GM19043 (cell line): Measurements from ENCODE around the gene COPE.
"Not testable (repeated sequence)": the region's sequence is repeated elsewhere in the genome, so short reads cannot be mapped to it uniquely, and the experiment has no call there.

Experiments used
- ATAC-seq: cut with Tn5 transposase; IDR thresholded peaks from one replicate; pipeline ENCODE4 v1.9.1; 2021; ENCODE audit warnings: low read depth; ENCODE audit not compliant: unreplicated experiment

COPE gene

DNA sequence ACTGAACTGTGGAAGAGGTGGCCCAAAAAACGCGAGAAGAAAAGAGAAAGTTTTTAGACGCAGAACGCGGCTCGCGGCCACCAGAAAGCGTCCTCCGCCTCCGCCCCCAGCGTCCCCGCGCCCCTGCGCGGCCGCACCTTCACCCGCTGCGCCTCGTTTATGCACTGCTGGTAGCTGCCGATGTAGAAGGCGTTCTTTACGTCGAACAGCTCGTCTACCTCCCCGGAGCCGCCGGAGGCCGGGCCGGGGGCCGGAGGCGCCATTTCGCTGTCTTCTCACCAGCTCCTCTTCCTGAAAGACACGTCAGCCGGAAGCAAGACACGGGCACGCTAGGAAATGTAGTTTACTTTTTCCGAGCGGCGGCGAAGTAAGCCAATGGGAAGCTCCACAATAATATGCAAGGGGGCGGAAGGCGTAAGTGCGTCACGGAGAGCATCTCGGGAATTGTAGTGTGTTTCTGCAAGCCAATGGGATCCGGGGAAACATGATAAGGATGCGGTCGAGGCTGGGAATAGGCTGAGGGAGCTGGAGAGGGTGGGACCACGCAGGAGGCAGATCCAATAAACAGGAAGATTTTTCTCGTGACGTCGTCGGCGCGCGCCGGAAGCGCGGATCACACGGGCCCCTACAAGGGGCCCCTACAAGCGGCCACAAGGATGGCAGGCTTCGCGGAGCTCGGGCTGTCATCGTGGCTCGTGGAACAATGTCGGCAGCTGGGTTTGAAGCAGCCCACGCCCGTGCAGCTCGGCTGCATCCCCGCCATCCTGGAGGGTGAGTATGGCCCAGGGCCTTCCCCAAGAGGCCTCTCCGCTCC is at the start of gene COPE, which contains the start of gene DDX49:
COPE (minus strand) TSS at position 302 of the 814 bp plus-strand sequence; CDS start at position 263, 39 bp downstream.
DDX49 (plus strand) TSS at position 630 of the 814 bp plus-strand sequence; CDS start at position 657, 27 bp downstream.
- peak; percentile 78 for ATAC-seq

DNA sequence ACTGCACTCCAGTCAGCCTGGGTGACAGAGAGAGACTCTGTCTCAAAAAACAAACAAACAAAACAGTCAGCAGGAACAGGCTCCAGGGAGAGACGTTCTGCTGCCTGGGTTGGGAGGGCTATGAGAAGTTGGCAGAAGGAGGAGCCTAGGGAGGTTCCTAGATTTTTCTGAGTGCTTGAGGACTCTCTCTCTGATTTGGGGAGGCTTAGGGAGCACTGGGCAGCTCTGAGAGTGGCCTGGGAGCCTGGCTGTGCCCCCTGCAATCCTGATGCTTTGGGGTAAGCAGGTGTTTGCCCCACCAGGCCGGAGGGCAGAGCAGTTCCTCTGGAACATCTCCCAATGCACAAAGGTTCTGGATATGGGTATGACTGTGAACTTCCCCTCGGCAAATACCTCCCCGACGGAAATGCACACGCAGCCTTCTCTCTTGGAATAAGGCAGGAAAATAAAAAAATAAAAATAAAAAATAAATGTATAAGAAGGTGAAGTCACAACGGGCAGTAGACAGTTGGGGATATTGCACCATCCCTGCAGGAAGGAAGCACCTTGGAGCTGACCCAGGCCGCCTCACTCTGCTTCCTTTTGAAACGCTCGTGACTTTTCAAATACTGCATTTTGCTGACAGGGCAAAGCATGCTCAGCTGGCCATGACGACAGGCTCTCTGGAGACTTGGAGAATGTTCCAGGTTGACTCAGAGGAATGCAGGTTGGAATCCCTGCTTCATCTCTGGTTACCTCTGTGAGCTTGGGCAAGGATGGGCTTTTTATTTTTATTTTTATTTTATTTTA is 48.4 kb upstream of the COPE start:
- ATAC-seq, result no peak

DNA sequence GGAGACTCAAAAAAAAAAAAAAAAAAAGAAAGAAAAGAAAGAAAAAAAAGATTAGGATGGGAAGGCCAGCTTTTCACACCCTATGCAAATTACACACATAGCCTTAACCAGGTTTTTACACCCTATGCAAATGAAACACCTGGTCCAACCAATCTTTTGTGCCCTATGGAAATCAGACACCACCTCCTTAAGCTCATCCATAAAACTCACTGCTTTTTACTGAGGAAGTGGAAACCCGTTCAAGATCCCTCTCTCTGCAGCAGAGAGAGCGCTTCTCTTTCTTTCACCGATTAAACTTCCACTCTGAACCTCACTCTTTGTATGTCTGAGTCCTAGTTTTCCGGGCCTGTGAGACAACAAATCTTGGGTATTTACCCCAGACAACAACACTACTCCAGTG is 47.1 kb upstream of the COPE start:
- no peak for ATAC-seq

DNA sequence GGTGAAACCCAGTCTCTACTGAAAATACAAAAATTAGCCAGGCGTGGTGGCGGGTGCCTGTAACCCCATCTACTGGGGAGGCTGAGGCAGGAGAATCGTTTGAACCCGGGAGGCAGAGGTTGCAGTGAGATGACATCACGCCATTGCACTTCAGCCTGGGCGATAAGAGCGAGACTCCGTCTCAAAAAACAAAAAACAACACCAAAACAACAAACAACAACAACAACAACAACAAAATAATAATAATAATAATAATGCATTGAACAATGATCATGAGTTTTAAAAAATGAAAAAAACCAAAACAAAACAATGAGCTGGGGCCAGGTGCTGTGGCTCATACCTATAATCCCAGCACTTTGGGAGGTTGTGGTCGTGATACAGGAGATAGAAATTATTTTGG is 44.9 kb upstream of the COPE start:
- no peak for ATAC-seq

DNA sequence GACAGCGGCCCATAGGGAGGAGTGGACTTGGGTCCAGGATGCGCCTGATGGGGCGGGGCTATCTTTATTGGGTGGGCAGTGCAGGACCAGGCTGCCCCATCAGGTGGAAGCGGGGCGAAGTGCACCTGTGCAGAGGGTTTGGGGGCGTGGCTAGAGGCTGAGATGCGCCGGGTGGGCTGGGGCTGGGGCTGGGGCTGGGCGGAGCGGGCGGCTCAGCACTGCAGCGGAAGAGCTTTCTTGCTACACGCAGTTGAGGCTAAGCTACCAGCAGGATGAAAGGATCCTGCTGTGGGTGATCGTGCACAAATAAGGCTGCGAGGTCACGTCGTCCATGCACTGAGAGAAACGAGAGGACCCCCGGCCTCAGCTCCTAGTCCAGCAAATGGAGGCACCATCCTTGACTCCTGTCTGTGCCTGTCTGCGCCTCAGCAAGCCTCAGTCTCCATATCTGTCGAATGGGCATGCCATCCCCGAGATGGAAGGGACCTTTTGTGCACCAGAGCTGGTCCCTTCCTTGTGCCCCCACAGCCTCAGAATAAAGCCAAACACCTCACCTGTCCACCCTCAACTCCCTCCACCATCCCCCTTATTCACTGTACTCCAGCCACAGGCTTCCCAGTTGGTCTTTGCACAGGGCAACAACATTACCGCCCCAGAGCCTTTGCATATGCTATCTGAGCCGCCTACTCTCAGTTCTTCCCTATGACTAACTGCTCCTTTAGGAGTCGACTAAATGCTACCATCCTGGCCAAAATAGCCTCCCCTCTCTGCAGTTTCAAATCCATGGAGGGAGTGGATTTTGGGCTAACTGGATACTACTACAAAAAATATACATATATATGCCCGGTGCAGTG is 42.8 kb upstream of the COPE start:
- no peak for ATAC-seq

GRCh38 chr19:18960370-18960769 is 41.2 kb upstream of the COPE start:
- ATAC-seq, result no peak

DNA sequence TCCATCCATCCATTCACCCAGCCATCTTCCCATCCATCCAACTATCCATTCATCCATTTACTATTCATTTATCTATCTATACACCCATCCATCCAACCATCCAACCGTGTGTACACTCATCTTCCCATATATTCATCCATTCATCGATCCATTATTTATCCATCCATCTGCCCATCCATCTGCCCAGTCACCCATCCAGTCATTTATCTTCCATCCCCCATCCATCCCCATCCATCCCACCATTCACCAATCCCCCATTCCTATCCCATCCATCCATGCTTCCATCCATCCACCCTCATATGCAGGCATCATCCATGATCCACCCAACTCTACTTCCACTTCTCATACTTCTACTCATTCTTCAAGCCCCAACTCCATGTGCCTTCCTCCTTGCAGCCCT is 35.9 kb upstream of the COPE start:
- ATAC-seq, result no peak

DNA sequence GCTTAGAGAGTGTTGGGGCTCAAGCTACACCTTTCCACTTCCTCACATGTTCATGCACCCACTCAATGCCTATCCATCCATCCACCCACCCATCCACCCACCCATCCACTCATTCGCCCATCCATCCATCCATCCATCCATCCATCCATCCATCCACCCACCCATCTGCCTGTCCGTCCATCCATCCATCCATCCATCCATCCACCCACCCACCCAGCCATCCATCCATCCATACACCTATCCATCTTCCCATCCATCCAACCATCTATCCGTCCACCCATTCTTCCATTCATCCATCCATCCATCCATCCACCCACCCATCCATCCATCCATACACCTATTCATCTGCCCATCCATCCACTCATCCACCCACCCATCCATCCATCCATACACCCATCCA is 34.9 kb upstream of the COPE start:
- ATAC-seq, result no peak

DNA sequence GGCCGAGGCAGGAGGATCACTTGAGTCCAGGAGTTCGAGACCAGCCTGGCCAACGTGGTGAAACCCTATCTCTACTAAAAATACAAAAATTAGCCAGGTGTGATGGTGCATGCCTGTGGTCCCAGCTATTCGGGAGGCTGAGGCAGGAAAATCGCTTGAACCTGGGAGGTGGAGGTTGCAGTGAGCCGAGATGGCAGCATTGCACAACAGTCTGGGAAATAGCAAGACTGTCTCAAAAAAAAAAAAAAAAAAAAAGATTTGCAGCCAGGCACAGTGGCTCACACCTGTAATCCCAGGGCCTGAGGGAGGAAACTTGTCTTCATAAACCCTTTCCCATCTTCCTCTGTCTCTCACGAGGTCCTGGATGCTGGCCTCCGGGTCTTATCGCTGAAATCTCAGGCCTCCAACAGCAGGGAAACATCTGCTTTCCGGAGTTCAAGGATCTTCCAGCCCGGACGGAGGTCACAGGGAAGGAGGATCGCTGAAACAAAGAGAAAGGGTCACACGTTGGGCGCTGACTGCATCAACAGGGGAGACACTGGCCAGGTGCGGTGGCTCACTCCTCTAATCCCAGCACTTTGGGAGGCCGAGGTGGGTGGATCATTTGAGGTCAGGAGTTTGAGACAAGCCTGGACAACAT is 33.3 kb upstream of the COPE start:
- not testable (repeated sequence) for ATAC-seq

DNA sequence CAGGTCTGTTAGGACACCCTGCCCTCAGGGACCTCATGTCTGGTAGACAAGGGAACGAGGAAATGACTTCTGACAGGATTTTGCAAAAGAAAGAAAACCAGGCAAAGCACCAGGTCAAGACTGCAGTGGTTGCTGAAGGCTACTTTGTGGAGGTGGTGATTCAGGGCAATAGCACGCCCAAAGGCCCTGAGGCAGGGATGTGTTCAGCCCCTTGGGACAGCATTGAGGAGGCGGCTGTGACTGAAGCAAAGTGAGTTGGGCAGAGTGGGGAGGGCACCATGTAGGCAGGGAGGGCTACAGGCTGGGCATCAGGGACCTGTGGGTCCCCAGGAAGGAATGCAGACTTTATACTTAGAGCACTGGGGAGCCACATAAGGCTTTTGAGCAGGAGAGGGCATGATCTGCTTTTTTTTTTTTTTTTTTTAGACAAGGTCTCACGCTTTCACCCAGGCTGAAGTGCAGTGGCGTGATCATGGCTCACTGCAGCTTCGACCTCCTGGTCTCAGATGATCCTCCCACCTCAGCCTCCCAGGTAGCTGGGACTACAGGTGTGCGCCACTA is 32.6 kb upstream of the COPE start:
- ATAC-seq, result no peak

- ATAC-seq, result no peak
These were observed 30.7 kb upstream of the COPE start for GRCh38 chr19:18949858-18950257.

- ATAC-seq, result no peak
These were observed 29.8 kb upstream of the COPE start for GRCh38 chr19:18948976-18949356.

- ATAC-seq, result no peak
These were observed 29.1 kb upstream of the COPE start for GRCh38 chr19:18948075-18948975.

DNA sequence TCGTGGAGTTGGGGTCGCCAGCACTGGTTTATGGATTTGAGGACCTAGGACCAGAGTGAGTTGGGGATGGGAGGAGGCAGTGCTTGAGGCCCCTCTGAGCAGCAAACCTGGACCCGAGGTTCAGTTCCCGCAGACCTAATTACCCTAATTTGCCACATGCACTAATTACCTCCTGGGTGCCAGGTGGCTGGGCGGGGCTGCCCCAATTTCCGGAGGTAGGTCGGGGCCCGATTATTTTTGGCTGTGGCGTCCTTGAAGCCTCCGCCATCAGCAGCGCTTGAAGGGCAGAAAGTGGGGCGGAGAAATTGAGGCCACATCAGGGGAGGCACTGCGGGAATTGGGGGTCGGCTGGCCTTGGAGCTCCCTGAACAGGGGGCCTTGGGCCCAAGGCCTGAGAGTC is 27.7 kb upstream of the COPE start:
- ATAC-seq, result no peak

DNA sequence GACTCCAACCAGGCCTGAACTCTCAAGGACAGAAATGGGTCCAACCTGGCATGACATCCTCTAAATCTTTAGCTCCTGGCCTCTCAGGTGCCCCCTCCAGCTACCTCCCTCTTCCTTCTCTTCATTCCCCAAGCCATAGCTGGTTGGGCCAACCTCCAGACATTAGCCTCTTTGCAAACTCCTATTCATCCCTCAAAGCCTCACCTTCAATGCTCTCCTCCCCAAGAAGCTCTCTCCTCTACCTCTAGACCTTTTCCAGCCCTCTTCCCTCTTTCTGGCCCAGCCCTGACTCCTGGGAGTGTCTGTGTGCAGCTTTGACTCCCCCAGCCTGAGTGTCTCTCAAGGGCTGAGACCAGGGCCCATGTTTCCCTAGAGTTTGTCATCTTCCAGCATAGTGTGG is 27.1 kb upstream of the COPE start:
- ATAC-seq, result no peak

GRCh38 chr19:18945297-18945696 is 26.1 kb upstream of the COPE start:
- no peak for ATAC-seq

DNA sequence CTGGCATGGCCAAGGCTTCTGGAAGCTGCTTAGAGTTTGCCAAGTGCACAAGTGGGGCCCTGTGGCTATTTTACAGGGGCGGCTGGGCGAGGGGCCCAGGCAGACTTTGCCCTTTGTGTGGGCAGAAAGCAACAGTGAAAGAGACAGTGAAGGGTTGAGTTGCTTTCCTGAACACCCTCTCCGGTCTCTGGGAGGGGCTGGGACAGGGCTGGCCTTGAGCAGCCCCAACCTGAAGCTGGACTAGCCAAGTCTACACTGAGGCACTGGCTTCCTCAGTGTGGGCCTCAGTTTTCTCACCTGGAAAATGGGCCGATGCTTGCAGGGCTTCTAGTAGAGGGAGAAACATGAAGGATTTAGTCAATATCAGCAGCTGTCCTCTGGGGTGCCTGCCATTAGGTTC is 24.3 kb upstream of the COPE start:
- no peak for ATAC-seq

- ATAC-seq, result no peak
These were observed 23.5 kb upstream of the COPE start for GRCh38 chr19:18942692-18943091.
